LNCaP clone FGC (cell line): ENCODE measurements around the gene CFAP69.
A peak's percentile ranks its signal among the peaks of the same experiment; 100 is the strongest.

ENCODE experiments used
- DNase-seq: peaks from one replicate; pipeline ENCODE4 v3.0.0-alpha.2; 2011; ENCODE audit warnings: low read depth
- H3K4me3 ChIP-seq: 2 replicates; pipeline ENCODE4 v1.5.1; 2011; ENCODE audit warnings: mild to moderate bottlenecking, low read depth, low read length, control low read depth
- CTCF ChIP-seq: IDR thresholded peaks from 2 replicates; pipeline ENCODE4 v1.5.1; 2012; ENCODE audit warnings: mild to moderate bottlenecking; ENCODE audit not compliant: control insufficient read depth, insufficient read depth; ENCODE audit errors: extremely low read depth

The CFAP69 gene

GRCh38 chr7:90267263-90267858 is 22.4 kb downstream of the CFAP69 start:
- no peak for DNase-seq
- no peak for TF ChIP-seq CTCF
- no peak overlapping the region for H3K4me3 ChIP-seq

GRCh38 chr7:90269163-90269562 is 24.2 kb downstream of the CFAP69 start:
- H3K4me3 ChIP-seq = no peak overlapping the region
- TF ChIP-seq CTCF = no peak
- DNase-seq = peak; percentile 76

GRCh38 chr7:90270431-90271178 is 25.6 kb downstream of the CFAP69 start:
- TF ChIP-seq CTCF = no peak
- no peak for DNase-seq
- H3K4me3 ChIP-seq = no peak overlapping the region

GRCh38 chr7:90271753-90272152 is 26.8 kb downstream of the CFAP69 start:
- no peak for TF ChIP-seq CTCF
- H3K4me3 ChIP-seq = no peak overlapping the region
- DNase-seq = no peak

GRCh38 chr7:90272242-90272641 is 27.3 kb downstream of the CFAP69 start:
- DNase-seq = no peak
- H3K4me3 ChIP-seq = no peak overlapping the region
- TF ChIP-seq CTCF = no peak

- H3K4me3 ChIP-seq = no peak overlapping the region
- no peak for DNase-seq
- TF ChIP-seq CTCF = no peak
Observed at GRCh38 chr7:90274161-90274560, 29.2 kb downstream of the CFAP69 start.
